Stimulated activated CD4-positive, alpha-beta T cell treated with anti-CD3 and anti-CD28 coated beads, TNF-alpha, amount 100 ng/mL, for 4 hours (primary cell): ENCODE results near the gene SYS1.
A peak's percentile ranks its signal among the peaks of the same experiment; 100 is the strongest.

ENCODE experiments used
- DNase-seq, 3 experiments: peaks; one replicate each; pipeline ENCODE4 v3.0.0-alpha.2; 2020; ENCODE audit warnings: low read depth in 3 of 3

Gene SYS1

DNA sequence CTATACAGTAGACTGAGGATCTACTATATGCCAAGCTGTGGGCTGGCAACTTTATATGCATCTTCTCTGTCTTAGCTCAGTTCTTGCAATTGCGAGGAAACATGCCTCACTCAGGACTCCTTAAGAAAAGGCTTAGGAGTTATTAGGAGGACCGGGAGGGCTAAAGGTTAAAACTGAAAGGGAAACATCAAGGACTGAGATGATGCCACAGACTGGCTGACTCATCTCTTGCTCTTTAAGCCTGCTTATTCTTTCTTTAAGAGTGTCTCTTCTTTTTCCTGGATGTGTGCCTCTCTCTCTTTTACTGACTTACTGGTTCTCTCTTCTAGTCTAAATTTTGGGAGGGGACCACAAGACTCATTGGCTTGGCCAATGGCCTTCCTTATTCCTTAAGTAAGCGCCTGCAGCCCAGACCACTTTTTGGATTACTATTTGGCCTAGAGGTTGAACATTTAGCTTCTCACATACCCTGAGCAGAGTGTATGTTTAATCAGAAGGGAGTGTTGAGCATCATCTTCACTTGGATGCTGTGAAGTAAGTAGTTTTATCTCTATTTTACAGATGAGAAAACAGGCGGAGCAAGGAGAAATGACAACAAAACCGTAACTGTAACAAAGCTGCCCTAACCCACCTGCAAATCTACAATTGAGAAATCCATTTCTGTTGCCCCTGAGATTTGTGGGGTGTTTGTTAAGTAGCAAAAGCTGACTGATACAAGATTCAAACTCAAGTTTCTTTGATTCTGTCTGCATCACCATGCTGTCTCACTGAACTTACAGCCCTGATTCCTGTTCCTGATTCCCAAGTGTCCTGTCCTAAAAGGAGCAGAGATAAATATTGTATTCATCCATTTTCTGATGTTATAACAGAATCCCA, 7.5 kb upstream of the SYS1 start:
- DNase-seq = no peak

DNA sequence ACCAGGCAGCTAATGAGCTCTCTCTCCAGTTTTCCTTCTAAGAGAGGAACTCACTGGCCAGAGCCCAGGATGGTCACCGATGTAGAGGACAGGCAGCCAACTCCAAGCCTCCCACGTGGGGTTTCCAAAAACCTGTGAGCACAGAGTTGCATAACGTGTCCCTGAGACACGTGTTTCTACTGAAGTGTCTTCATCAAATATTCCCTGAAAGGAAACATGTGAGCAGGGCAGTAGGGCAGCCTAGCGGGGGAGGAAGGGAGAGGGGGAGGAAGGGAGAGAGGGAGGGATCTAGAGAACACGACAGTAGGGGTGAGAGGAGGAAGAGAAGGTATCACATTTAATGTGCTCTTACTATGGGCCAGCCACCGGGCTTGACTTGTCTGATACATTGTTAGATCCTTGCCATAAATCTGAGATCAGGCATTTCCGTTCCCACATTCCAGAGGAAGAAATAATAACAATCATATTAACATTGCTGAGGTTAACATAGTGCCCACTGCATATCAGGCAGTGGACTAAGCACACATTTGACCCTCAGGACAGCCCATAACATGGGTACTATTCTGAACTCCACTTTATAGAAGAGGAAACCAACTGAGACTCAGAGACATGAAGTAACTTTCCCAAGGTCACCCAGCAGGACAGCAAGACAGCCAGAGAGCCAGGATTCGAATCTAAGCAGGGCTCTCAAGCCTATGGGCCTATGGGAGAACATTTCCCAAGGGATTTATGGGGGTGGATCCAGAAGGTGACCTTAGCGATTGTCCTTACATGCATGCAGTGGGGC, 4.5 kb upstream of the SYS1 start:
- DNase-seq = no peak

DNA sequence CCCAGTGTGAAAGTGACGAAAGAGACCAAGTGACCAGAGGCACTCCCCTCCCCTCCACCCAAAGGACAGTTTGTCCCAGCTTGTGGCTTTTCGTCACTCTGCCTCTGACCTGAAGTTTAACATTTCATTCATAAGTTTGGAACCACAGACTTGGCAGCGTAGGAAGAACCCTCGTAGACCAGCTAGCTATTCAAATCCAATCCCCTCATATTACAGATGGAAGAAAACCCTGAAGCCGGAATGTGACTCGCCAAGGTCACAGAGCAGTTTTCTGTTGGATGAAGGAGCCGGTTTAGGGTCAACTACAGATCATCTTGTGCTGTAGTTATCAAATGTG, 3.9 kb upstream of the SYS1 start:
- no peak for DNase-seq

DNA sequence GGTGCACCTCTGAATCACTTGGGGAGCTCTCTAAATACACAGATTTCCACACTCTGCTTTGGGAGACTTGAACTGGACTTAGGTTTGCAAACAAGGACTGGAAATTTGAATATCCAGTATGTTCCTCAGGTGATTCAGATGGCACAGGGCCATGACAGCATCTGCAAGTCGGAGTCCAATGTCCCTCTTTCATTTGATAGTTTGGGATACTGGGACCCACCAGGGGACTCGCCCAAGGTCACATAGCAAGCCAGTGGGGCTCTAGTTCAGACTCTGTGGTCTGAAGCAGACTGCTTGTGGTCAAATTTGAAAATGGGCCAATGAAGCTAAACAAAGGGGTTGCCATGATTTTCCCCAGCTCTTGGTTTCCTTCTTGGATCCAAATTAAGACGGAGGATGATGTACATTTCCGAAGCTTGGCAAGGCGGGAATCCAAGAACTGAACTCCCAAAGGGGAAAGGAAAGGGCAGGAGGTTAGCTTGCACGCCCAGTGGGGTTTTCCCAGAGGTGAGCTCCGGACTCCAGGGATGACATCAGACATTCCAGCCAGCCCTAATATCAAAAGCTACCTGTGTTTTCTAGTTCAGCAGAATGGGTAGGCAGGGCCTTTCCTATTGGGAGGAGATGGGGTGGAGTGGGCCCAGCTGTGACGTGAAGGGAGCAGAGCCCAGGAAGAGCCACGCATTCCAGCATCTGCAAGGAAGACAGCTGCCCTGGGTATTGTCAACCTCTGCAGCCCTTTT, 3.4 kb upstream of the SYS1 start:
- DNase-seq = no peak

DNA sequence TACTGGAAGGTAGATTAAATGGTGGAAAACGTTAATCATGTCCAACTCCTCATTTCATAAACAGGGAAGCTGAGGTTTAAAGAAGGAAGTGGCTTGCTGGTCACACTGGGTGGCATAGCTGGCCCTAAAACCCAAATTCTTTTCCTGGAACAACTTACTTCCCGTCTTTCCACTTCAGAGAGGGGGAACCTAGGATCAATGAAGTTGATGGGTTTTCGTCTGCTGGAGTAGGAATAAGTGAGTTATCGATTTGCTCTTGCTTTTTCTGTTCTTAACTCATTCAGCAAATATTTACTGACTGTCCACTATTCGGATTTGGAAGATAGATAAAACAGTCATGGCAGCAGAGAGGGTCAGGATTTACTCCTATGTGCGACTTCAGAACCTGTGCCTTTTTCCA, 1.2 kb upstream of the SYS1 start:
- DNase-seq = no peak

DNA sequence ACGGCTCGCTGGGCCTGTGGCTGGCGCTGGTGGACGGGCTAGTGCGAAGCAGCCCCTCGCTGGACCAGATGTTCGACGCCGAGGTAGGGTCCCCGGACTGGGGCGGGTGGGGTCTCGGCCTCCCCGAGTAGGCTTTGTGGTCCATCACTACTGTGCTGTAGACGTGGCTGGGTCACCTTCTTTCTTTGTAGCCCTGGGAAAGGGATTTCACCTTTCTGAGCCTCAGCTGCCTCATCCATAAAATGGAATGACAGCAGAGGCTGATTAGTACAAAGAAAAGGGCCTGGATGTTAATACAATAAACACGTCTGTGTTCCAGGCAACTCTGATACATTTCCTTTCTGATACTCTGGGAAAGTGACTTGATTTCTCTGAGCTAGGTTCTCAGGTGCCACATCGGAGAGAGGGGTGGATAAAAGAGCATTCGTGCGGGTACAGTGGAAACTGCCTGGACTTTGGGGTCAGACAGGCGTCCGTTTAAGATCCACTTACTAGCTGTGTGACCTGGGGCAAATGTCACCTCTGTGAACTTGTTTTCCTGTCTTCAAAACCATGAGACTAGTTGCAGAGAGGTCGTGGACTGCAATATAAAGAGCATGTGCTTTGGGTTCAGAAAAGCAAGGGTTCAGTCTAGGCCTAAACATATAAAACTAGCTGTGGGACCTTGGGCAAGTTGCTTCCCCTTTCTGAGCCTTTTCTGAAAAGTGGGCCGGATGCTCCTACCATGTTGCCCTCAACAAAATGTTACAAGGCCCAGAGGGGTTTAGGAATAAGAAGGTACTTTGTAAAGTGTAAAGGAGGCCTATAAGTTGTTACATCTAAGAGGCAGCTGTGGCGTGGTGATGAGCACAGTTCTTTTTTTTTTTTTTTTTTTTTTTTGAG, 896 bp downstream of the SYS1 start:
- DNase-seq = no peak

DNA sequence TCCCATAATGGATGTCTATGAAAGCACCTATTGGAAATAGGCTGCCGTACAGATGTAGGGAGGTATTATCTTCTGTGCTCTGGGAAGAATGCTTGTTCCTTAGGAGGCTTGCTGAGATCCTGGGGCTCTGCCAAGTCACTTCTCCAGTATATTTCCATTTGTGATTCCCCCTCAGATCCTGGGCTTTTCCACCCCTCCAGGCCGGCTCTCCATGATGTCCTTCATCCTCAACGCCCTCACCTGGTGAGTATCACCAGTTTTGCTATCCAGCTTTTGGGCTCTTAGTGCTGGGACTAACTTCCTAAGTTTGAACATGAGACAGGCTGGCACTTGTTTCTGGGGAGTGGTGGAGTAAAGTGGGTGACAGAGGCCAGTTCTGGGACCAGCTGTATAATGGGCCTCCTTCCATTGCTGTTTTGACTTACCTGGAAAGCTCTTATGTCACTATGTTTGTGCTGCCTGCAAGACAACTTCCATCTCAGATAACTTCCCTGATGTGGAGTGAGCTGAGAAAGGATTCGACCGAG, 2.6 kb downstream of the SYS1 start:
- no peak for DNase-seq

DNA sequence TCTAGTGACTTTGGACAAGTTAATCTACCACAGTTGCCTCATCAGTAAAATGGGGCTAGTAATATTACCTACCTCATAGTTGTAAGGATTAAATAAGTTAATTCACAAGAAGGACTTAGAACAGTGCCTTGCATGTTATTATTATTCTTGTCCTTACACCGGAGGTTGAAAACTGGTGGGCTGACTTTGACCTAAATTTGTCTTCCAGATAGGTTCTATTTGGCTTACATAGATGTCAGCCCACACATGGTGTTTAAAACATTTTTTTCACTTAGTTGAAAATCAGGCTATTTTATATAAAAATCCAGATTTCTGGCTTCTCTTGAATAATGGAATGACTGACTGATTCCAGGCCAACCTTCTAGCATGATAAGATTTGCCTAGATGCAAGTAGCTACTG, 3.2 kb downstream of the SYS1 start:
- no peak for DNase-seq

DNA sequence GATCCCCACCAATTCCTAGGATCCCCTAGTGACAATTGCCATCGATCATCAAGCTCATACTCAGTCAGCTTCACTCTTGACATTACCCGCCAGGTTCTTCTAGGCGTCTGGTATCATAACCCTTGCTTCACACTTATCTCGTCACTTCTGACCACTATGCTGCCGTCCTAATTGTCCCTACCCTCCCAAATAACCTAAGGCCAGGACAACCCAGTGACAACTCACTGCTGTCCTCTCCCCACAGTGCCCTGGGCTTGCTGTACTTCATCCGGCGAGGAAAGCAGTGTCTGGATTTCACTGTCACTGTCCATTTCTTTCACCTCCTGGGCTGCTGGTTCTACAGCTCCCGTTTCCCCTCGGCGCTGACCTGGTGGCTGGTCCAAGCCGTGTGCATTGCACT, 3.7 kb downstream of the SYS1 start:
- no peak for DNase-seq

DNA sequence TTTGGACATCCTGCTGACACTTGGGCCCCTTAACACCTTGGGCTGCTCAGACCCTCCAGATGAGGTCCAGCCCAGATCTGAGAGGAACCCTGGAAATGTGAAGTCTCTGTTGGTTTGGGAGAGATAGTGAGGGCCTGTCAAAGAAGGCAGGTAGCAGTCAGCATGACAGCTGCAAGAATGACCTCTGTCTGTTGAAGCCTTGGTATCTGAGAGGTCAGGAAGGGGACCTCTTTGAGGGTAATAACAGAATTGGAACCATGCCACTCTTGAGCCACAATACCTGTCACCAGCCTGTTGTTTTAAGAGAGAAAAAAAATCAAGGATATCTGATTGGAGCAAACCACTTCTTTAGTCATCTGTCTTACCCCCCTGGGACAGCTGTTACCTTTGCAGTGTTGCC, 4.2 kb downstream of the SYS1 start:
- no peak for DNase-seq

DNA sequence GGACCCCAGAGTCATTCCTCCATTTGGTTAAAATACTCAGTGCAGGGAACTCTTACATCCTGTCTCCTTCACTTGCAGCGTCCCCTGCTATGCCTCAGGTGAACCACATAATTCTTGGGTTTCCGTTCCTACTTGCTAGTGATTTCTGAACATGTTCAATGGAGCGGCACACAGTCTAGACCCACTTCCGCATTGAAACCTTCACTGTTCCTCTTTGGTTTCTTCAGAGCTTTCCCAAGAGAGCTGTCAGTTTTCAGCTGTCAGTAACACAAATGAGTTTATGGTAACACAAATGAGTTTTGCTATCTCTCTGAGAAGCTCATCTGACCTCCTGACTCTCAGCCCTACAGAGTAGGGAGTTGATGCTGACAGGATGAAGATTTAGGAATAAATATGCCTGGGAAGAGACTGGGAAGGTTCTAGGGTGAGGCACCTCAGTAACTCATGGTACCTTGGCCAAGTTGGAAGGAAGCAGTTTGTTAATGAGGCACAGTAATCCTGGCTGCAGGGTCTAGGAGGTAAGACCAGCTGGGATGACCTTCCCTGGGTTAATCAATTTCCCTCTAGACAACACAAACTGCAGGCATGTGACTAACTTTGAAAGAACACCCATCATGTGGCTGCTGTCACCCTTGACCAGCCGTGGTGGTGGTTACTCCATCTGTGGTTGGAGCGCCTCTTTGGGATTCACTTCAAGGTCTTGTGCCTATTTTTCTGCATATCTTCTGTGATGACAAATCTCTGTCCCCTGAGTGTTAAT, 5.4 kb downstream of the SYS1 start:
- DNase-seq = no peak

DNA sequence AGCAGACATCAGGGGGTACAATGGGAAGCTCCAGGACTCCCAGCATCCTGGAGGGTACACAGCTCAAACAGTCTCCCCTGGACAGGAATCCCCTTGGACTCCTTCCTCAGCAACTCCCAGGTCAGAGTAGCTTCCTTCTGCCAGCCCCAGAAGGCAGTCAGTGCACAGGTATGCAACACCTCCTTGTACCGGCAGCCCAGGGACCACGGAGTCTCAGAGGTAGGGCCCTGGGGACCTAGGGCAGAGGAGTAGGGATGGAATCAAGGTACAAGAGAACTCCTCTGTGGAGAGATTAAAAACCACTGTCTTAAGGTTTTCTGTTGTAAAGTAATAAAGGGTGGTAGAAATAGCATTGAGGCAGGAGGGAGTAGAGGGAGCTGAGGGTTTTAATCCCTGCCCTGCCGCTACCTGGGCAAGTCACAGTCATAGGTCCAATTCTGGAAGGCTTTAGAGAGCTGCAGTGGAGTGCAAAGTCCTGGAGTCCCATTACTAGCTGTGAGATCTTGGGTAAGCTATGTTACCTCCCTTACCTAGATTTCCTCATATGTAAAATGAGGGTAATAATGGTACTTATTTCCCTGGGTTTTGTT, 7.7 kb downstream of the SYS1 start:
- DNase-seq = no peak

DNA sequence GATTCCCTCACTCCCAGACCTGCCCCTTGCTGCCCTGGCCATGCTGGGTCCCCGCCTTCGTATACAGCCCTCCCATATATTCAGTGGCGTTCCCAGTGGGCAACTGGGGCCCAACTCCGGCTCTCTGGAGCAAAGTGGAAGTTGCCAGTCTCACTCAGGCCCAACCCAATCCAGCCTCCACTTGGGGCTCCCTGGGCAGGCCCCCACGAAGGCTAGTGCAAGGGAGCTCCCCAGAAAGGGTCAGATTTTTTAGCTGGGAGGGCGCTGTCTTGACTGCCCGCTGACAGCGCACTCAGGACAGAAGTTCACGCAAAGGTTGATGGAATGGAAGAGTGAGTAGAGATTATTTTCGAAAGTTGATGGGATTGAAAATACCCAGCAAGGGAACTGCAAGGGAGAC, 9.3 kb downstream of the SYS1 start:
- no peak for DNase-seq

DNA sequence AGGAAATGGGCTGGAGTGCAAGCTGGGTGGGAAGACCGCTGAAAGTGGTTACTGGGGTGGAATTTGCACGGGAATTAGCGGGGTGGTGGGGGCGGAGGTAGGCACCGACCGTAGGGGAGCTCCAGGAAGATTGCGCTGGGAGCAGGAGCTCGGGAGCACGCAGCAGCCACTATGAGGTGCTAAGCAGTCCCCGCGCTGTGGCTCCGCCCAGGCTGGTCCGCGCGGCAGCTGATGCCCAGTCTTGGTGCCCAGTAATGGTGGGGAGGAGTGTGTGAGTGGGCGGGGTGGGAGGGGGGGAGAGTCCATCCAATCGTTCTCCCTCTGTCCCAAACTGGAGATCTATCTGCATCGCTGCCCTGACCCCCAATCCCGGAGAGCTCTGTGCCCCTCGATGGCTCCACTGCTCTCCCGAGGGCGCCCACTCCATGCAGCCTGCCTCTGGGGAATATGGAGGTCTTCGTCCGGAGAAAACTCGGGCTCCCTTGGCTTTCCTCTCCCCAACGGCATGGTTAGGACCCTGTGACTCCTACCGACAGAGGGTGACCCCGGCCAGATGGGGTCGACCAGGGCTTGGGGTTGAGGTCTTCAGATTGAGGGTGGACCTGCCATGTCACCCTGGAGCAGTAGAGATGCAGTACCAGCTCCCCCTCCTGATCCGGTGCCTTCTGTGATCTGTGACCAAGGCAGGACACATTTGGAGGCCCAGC, 9.8 kb downstream of the SYS1 start:
- no peak for DNase-seq

DNA sequence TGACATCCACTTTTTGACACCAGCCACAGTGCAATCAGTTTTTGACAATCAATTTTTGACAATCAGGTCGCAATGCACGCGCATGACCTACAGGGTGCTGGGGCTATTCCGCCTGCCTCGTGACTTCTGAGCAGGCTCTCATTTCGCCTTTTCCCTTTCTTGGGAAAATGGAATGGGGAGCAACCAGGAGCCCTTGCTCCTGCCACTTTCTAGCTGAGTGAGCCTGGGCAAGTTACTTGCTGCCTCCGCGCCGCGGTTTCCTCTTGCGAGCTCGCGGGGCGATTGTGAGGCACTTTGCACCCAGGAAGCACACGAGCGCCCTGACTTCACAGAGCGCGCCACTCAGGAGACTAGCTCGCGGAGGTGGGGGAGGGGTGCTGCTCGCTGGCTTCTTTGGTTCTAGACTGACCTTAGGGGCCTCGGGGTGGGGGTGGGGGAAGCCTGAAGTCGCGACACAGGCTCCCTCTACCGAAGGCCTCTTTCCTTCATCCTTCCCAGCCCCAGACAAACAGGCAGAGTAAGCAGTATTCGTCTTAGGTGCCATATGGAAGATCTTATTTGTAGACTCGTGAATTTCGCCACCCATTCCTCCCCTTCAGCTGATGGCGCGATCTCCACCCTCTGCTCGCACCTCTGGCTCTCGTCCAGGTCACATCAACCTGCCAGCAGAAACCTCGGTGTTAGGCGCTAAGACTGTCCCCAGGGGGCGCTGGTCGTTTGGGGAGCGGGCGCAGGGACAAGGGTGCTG, 10.6 kb downstream of the SYS1 start:
- peak; percentile 83 to 90 (median 86) for DNase-seq

DNA sequence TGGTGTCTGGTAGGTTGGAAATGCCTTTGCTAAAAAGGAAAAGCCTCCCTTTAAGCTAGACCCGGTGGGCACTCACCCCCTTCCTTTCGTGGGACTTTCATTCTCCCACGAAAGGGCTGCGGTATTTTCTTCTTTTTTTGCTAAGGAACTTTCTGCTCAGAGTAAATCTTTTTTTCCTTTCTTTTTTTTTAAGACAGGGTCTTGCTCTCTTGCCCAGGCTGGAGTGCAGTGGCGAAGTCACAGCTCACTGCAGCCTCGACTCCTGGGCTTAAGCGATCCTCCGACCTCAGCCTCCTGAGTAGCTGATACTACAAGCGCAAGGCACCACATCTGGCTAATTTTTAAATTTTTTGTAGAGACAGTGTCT, 11.1 kb downstream of the SYS1 start:
- DNase-seq = no peak

DNA sequence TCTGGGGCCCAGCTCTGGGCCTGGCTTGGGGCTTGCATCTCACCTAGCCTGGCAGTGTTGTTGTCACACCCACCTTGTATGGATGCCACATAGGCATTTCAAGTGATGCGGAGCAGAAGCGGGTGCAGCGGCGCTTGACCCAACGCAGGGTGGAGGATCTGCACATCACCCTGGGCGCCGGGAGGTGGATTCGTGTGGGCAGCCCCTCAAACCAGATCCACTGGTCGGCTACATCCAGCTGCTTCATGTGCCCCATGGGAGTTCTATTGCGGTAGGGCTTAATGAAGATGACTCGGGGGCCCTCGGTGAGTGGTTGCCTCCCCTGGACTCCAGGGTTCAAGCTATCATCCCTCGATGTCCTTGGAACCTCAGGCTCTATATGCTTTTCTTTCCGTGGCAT, 12.0 kb downstream of the SYS1 start:
- DNase-seq = no peak

DNA sequence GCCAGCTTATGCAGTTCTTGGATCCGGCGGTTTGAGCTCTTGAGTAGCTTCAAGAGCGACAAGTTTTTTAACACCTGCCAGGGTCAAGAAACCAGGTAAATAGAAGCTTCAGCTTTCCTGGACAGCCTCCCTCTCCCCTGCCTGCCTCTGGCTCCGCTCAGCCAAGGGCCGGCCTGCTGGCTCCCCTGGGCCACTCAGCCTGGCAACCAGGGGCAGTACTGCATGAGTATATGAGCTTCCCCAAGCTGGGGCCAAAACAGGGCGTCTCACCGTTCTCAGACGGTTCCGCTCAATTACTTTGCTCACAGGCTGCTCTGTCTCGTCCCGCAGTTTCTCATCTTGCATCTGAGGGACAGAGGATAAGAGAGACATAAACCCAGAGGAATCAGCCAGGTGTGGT, 14.3 kb downstream of the SYS1 start:
- no peak for DNase-seq

DNA sequence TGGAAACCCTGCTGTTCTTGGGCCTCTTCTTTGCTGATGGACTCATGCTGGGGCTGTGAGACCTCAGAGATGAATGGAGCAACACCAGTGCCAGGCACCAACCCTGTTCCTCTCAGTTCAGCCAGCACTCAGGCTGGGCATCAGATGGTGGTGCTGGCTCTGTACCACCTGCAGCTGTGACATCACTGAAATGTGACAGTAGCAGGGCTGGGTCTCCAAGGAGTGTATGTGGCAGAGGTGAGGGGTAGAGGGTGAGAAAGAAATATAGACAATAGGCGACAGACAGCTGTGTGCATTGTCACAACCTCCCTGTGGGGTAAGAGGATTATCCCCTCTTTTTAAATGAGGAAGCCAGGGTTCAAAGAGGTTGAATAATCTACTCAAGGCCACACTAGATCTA, 15.2 kb downstream of the SYS1 start, which contains the start of gene TP53TG5:
TSS of gene TP53TG5 (minus strand) at position 135 of the 400 bp plus-strand sequence. CDS start at position 46, 89 bp downstream.
- no peak for DNase-seq
